Nephron (organoid): Measurements from ENCODE around the gene DYTN.
"Not testable (repeated sequence)": the region's sequence is repeated elsewhere in the genome, so short reads cannot be mapped to it uniquely, and the experiment has no call there.

Experiments used
- H3K27ac Mint-ChIP-seq, 3 experiments: 2 replicates each; pipeline ENCODE4 v1.8.0; 2020; ENCODE audit warnings: mixed read lengths in 3 of 3, mild to moderate bottlenecking in 2 of 3, moderate library complexity in 1 of 3
- H3K27me3 Mint-ChIP-seq: 2 replicates; pipeline ENCODE4 v1.8.0; 2021; ENCODE audit warnings: low read depth, mild to moderate bottlenecking, moderate library complexity, mixed read lengths
- H3K36me3 Mint-ChIP-seq: 2 replicates; pipeline ENCODE4 v1.8.0; 2020; ENCODE audit warnings: low read depth, mixed read lengths
- H3K4me1 Mint-ChIP-seq: 2 replicates; pipeline ENCODE4 v1.8.0; 2020; ENCODE audit warnings: mixed read lengths
- H3K4me3 Mint-ChIP-seq, 3 experiments: 2 replicates each; pipeline ENCODE4 v1.8.0; 2020; ENCODE audit warnings: mild to moderate bottlenecking in 3 of 3, mixed read lengths in 3 of 3, moderate library complexity in 2 of 3
- H3K9me3 Mint-ChIP-seq: 2 replicates; pipeline ENCODE4 v1.8.0; 2020; ENCODE audit warnings: mixed read lengths
- CTCF ChIP-seq, 3 experiments: fragments of 200-600 bp; sonication (generic); IDR thresholded peaks; one replicate each; pipeline ENCODE4 v1.5.0; 2021; ENCODE audit warnings: antibody characterized with exemption in 3 of 3; ENCODE audit not compliant: unreplicated experiment in 3 of 3

DYTN gene

DNA sequence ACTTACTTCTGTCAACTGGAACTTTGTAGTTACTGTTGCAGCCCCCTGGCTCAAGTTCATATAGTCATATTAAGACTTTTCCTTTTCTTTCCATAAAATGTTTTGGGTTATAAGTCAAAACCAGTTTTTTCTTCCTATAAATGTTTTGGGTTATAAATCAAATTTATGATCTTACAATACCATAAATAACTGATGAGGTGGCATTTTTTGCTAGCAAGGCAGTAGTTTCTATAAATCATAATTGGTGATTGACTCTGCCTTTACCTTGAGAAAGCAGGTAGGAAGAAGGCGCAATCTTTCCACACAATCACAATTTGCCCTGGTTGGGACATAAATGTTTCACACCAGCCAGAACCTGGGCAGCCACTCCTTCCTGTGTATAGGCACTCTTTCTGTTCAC, 5.1 kb upstream of the DYTN start:
- no peak overlapping the region for H3K27ac Mint-ChIP-seq
- no peaks in the 10 kb centered on the region for H3K4me1 Mint-ChIP-seq
- H3K36me3 Mint-ChIP-seq: no peaks in the 10 kb centered on the region
- H3K4me3 Mint-ChIP-seq: no peak overlapping the region
- H3K9me3 Mint-ChIP-seq: no peaks in the 10 kb centered on the region
- peaks cover 4% of the 10 kb centered on the region for H3K27me3 Mint-ChIP-seq
- no peak for TF ChIP-seq CTCF (IDR thresholded peaks at IDR 0.05; ENCODE audit: unreplicated experiment in 3 of 3)

GRCh38 chr2:206721256-206721920, 3.2 kb upstream of the DYTN start:
- H3K27me3 Mint-ChIP-seq: peaks cover 5% of the 10 kb centered on the region
- H3K4me3 Mint-ChIP-seq: no peak overlapping the region
- no peaks in the 10 kb centered on the region for H3K36me3 Mint-ChIP-seq
- TF ChIP-seq CTCF (IDR thresholded peaks at IDR 0.05; ENCODE audit: unreplicated experiment in 3 of 3): no peak
- no peak overlapping the region for H3K27ac Mint-ChIP-seq
- H3K9me3 Mint-ChIP-seq: no peaks in the 10 kb centered on the region
- H3K4me1 Mint-ChIP-seq: no peaks in the 10 kb centered on the region

- no peaks in the 10 kb centered on the region for H3K36me3 Mint-ChIP-seq
- H3K27me3 Mint-ChIP-seq: peaks cover 5% of the 10 kb centered on the region
- no peaks in the 10 kb centered on the region for H3K9me3 Mint-ChIP-seq
Observed at GRCh38 chr2:206716623-206717022, 1.6 kb downstream of the DYTN start.

DNA sequence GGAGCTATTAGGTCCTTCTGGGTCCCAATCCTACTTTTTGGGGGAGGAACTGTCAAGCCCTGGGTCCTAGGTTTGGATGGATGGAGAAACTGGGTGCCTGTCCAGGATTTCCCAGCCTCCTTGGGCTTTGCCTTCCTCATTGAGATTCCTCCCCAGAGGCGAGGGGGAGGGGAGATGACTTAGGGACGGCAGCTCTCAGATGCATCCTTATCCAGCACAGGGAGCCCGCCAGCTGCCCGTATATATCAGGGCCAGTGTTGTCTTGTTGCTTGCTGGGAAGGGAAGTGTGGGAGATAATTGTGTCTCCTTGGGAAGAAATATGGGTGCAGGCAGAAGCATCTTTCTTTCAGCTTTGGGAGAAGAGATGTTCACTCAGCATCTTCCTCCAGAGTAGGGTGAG, 3.0 kb downstream of the DYTN start:
- not testable (repeated sequence) for H3K36me3 Mint-ChIP-seq, H3K4me1 Mint-ChIP-seq, H3K27ac Mint-ChIP-seq, H3K4me3 Mint-ChIP-seq, H3K27me3 Mint-ChIP-seq, H3K9me3 Mint-ChIP-seq

More at GRCh38 chr2:206716623-206717022, 1.6 kb downstream of the DYTN start:
- Mint-ChIP-seq H3K4me3 (no peak overlapping the region), H3K4me1 (no peaks in the 10 kb centered on the region), H3K27ac (no peak overlapping the region)
- no peak for TF ChIP-seq CTCF (IDR thresholded peaks at IDR 0.05; ENCODE audit: unreplicated experiment in 3 of 3)

GRCh38 chr2:206713746-206714145, 4.5 kb downstream of the DYTN start:
- Mint-ChIP-seq H3K4me1 (no peaks in the 10 kb centered on the region), H3K27me3 (peaks cover 5% of the 10 kb centered on the region), H3K27ac (no peak overlapping the region), H3K4me3 (no peak overlapping the region), H3K36me3 (no peaks in the 10 kb centered on the region), H3K9me3 (no peaks in the 10 kb centered on the region)
- no peak for TF ChIP-seq CTCF (IDR thresholded peaks at IDR 0.05; ENCODE audit: unreplicated experiment in 3 of 3)

- Mint-ChIP-seq H3K4me3 (no peak overlapping the region), H3K9me3 (no peaks in the 10 kb centered on the region), H3K4me1 (no peaks in the 10 kb centered on the region), H3K27me3 (peaks cover 8% of the 10 kb centered on the region), H3K36me3 (no peaks in the 10 kb centered on the region), H3K27ac (no peak overlapping the region)
- TF ChIP-seq CTCF (IDR thresholded peaks at IDR 0.05; ENCODE audit: unreplicated experiment in 3 of 3): no peak
Observed at GRCh38 chr2:206708286-206708685, 9.9 kb downstream of the DYTN start.
